Omental fat pad (tissue), 4 donors: ENCODE measurements around the gene TGFA. TPM values are rescaled to one million over a fixed set of nuclear protein-coding genes. Genes with fewer than 3 reads are reported as not detected.

ENCODE experiments used
- ATAC-seq: fragments of 150-250 bp; one replicate; pipeline ENCODE4 v1.9.1; 2016; ENCODE audit warnings: mild to moderate bottlenecking, moderate library complexity; ENCODE audit not compliant: low FRiP score
- DNase-seq: peaks from one replicate; pipeline ENCODE4 v3.0.0-alpha.2; 2019; ENCODE audit warnings: low spot score
- CTCF ChIP-seq, 3 donors: fragments of 450-650 bp; IDR thresholded peaks; one replicate each; pipeline ENCODE4 v1.5.1; 2016 to 2017; ENCODE audit warnings: antibody characterized with exemption in 3 of 3, mild to moderate bottlenecking in 3 of 3, moderate library complexity in 2 of 3
- total RNA-seq, 4 donors: library from RNA; depleted of rRNA; stranded (reverse); fragments of >200 nt; gene quantifications; one replicate each; pipeline ENCODE4 v1.1.0, GENCODE V29; 2016

The TGFA gene
- total RNA-seq, 4 donors from 2014 or later, result 1.2 to 4.3 (median 1.9) TPM

- DNase-seq (no peak), ATAC-seq (no peak)
- TF ChIP-seq CTCF (IDR thresholded peaks at IDR 0.05), result no peak
These were observed 21.2 kb downstream of the TGFA start for GRCh38 chr2:70532244-70532935.

DNA sequence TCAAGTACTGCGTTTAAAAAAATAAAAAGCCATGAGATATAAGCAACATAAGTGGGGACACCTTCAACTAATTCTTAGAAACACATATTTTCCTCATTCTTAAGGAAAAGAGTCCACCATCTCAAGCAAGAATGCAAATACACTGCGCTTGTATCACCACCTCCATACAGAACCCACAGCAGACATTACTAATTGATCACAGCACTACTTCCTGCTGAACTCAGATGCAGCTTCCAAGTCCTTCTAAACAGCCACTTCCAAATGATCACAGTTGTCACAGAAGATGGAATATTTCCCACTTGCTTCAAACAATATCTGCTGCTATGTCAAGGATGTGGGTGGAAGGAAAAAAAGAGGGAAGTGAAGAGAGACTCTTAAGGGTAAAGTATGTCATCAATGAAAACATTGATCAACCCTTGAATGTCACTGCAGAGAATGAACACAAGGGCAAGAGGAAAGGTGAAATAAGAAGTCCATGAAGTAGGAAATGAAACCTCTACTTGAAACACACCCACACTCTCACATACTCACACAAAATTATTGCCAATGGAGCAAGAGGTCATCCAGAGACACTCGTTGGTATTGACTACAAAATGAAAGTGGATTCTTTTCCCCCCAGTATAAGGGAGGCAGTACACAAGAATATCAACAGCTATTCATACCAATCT, 22.1 kb downstream of the TGFA start:
- DNase-seq (no peak), ATAC-seq (no peak)
- no peak for TF ChIP-seq CTCF (IDR thresholded peaks at IDR 0.05)

DNA sequence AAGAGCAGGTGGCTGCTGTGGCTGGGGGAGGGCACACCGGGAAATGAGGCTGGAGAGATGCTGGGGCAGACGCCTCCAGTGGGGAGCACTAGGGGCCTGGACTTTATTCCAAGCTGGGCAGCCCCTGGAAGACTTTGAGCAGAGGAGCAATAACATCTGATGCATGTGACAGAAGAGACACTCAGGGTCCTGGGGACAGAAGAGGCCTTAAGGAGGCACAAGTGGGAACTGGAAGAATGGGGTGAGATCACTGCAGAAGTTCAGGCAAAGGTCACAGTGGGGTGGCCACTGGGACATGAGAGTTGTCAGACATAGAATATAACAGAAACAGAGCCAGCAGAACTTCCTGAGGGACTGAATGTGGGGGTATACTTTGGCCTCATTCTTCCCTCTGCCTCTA, 24.0 kb downstream of the TGFA start:
- DNase-seq, result no peak
- no peak for TF ChIP-seq CTCF (IDR thresholded peaks at IDR 0.05)
- no peak for ATAC-seq

DNA sequence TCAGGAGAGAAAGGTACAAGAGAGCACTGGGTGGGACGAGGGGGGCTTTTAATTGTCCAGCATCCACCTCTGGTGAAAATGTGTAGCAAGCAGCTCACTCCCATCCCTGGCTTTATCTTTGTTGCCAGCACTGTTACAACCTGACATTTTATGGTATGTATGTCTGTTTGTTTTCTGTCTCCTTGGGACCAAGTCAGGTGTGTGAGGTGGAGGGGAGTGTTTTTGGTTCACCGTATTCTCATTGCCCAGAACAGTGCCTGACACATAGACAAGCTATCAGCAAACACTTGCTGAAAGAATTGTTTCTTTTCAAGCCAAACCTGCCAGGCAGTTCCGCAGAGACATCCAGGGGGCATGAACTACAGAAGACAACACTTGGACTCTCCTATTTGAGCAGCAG, 24.7 kb downstream of the TGFA start:
- DNase-seq (no peak), ATAC-seq (no peak)
- TF ChIP-seq CTCF (IDR thresholded peaks at IDR 0.05), result no peak

DNA sequence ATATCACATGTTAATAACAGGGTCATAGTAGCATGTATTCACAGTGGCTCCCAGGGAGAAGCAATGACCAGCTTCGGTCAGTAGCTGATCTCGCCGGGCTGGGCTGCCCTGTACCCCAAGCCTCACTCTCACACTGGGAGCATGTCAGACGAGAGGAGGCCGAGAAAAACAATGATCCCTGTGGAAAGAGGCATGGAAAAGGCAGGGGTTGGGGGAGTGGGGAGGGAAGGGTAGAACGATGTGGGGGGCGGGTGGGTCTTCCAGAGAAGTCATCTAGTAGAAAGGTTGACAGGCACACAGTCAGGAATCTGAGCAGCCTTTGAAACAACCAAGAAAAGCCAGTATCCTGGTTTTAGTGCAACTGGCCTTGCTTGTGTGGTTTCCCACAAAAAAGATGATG, 25.4 kb downstream of the TGFA start:
- TF ChIP-seq CTCF (IDR thresholded peaks at IDR 0.05), result no peak
- ATAC-seq (no peak), DNase-seq (no peak)

DNA sequence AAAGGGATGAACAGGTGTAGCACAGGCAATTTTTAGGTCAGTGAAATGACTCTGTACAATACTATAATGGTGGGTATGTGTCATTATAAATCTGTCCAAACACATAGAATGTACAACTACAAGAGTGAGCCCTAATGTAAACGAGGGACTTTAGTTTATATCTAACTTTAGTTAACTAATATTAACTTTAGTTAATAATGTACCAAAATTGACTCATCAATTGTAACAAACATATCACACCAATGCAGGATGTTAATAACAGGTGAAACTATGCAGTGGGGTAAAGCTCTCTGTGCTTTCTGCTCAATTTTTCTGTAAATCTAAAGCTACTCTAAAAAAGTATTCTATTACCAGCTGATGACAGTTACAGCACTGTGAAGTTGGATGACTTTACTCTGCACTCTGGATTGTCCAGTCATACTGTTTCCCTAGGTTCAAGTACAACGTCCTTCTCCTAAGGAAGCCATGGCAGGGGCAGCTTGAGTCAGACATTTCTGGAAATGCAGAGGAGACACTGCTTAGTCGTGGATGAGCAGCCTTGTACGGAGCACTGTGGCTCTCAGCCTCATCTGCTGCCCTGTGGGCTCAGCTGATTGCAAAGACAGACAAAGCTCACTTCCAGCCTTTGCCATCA, 26.1 kb downstream of the TGFA start:
- DNase-seq (no peak), ATAC-seq (no peak)
- TF ChIP-seq CTCF (IDR thresholded peaks at IDR 0.05), result no peak
